GM19438 (cell line): ENCODE measurements around the gene CTNNBIP1.

Experiments used
- ATAC-seq: cut with Tn5 transposase; IDR thresholded peaks from one replicate; pipeline ENCODE4 v1.9.1; 2021; ENCODE audit warnings: low read depth; ENCODE audit not compliant: unreplicated experiment

The CTNNBIP1 gene

DNA sequence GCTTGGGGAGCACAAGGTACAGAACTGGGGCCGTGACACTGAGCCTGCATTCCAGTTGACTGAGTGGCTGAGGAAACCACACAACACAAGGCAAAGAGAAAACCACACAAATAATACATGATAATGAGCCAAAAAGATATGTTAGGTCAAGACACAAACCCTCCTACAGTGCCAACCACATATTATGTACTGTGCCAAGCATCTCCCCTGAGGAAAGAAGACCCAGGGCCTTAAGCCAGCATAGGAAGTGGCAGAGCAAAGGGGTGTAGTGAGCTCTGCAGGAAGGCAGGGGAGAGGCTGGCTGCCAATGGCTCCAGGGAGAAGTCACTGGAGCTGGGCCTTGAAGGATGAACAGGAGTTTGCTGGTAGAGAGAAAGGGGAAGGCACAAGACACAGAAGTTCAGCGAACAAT, 28.2 kb downstream of the CTNNBIP1 start:
- no peak for ATAC-seq

DNA sequence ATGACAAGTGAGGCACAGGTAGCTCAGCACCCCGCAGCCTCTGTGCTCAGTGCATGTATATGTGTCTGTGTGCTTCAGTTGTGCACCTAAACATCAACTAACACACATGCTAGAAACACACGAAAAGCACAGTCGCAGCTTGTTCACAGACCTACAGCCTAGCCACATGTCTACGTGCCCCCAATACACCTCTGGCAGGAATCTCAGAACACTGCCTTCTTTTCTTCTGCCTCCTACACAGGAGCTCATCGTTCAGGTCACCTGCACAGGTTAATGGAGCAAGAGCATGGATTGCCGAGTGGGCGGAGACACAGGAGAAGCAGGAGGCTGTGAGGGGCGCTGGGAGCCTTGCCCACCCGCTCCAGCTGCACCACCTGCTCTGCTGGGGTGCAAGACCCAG, 31.7 kb downstream of the CTNNBIP1 start:
- ATAC-seq: no peak

DNA sequence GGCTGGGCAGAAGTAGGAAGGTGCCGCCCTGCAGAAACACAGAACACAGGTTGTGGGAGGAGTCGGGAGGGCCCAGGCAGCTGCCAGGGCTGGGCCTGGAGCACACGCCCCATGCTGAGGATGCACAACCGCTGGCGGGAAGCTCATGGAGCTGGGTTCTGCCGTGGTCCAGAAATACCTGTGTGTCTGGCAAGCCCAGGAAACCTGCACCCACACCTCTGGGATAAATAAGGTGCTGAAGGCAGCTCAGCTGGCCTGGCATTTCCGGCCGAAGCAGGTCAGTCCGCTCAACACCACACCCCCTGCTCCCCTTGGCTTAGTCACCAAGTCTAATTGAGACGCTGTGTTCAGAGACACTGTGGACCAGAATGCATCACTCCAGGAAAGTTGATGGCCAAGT, 32.1 kb downstream of the CTNNBIP1 start:
- ATAC-seq: no peak

DNA sequence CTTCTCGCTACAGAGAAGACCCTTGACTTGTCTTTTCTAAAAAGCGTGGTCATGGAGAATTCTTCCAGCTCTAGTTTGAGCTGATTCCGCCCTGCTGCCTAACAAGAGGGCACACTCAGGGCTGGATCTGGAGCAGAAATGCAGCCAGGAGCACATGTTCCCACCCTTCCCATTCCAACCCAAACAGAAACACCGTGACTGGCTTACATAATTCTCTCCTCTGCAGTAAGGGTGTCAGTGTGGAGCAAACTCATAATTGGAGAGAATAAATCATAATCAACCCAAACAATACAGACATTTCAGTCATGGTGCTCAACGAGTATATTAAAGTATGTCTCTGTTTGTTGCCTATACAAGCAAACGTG, 34.5 kb downstream of the CTNNBIP1 start:
- ATAC-seq: no peak

DNA sequence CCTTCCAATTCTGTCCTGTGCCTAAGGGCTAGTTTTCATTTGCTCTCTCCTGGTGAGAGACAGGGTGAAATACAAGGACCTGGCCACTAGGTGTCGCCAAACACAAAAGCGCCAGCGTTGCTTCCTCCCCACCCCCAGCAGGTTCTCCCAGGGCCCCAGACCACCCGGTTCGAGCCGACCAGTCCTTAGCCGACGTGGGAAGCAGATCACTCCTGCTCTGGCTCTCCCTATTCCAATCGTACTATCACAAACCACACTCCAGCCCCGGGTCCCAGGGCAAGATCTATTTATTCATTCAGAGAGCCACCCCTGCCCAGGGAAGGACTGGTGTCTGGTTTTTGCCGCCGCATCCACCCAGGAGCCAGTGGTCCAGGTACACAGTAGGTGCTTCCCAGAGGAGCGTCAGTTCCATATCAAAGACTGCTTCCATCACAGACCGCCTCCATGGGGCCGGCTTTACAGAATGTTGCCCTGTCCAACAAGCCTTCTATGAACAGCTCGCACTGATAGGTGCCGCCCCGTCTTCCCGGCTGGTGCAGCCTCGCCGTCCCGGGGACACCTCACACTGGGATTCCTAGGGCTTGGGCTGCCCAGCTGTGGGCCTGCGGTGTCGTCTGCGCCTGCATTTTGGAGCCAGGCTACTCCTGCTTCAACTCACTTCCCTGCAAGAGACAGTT, 35.0 kb downstream of the CTNNBIP1 start:
- no peak for ATAC-seq

DNA sequence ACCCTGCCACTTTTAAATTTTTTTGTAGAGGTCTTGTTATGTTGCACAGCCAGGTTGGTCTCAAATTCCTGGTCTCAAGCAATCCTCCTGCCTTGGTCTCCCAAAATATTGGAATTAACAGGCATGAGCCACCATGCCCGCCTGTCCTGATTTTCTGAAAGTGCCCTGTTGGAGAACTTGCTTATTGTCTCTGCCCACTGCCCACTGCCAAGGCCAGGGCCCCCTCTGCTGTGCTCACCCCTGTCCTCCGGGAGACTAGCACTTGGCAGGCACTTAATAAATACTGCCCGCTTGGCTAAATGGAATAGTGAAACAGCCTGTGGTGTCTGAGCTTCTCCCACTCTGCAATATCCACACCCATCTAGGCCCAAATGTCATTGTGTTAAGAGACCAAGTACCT, 35.7 kb downstream of the CTNNBIP1 start:
- no peak for ATAC-seq

DNA sequence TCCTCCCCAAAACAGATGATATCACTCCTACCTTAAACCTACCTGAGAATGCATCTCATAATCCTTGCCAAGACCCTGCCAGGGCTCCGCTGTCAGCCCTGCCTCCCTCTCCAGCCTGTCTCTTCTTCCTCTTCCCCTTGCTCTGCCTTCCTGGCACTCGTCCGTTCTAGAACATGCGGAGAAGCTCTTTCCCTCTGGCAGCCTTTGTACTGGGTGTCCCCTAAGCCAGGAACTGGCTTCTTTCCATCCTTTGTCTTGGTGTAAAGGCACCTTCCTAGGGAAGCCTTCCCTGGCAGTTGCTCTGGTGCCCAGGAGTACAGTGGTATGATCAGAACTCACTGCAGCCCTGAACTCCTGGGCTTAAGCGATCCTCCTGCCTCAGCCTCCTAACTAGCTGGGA, 36.1 kb downstream of the CTNNBIP1 start:
- no peak for ATAC-seq

DNA sequence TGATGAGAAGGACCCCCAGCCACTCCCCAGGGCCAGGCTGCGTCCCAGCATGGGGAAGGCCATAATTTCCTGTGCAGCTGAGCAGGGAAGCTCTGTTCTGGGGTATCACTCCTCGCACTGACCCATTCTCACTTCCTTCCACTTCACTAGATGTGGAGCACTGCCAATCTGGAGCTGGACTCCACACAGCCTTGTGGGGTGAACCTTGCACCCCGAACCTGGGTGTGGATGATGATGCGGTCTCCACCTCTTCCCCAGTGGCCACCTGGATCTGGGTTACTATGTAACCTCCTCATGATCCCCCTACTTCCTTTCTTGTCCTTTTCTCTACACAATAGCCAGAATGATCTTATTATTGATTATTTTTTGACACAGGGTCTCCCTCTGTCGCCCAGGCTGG, 36.7 kb downstream of the CTNNBIP1 start:
- ATAC-seq: no peak

DNA sequence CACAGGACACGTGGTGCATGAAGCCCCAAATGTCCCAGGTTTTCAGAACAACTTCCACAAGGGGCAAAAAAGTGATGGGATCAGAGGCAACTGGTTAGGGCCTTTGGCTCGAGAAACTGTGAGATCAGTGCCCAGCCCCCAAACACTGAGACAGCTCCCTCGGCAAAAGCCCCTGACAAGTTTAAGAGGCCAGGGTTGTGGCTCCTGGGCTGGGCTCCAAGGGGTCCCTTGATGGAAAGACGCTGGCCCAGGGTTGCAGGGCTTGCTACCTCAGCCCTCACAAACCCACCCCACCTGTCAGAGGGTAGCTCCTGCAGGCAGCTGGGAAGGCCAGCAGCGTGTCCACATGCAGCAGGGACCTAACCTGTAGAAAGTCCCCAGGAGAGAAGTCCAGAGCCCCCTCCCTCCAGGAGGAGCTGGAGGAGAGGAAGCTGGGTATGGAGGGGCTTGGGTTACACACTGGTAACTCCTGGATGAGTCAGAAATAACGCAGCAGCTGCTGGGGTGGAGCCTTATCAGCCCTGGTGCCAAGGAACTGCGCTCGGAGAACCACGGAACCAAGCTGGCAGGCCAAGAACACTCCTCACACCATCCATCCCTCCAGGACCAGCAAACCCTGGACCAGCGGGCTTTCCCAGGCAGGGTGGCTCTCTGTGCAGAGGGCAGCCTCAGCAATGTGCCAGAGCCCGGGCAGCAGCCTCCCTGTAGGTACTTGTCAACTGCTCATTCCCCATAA, 37.5 kb downstream of the CTNNBIP1 start:
- no peak for ATAC-seq

DNA sequence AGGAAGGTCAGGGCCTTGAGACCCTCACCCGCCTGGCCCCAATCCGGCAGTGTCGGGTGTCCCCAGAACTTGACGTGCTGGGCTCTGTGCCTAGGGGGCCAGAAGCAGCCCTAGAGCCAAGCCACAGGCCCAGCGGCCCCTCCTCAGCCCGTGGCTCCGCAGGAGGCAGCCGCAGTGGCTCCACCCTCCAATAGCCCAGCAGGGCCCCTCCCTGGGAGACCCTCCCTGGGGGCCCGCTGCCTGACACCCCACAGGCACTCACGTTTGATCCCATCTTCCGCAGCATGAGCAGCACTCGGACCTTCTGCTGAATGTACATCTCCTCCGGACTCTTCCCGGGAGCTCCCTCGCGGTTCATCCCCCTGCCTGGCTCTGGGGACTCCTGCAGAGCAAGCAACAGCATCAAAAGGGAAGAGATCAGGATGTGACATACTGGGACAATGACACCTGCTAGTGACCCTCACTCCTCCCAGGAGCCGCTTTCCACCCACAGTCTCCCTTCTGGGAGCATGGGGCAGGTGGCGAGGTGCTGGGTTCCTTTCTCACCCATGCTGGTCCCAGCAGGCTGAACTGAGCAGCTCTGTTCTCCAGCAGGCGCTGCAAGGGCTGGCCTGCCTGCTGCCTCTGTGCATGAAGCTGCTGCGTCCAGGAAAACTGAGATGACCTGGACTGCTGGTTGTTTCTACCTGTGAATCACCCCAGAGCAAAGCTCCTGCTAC, 38.2 kb downstream of the CTNNBIP1 start:
- no peak for ATAC-seq

DNA sequence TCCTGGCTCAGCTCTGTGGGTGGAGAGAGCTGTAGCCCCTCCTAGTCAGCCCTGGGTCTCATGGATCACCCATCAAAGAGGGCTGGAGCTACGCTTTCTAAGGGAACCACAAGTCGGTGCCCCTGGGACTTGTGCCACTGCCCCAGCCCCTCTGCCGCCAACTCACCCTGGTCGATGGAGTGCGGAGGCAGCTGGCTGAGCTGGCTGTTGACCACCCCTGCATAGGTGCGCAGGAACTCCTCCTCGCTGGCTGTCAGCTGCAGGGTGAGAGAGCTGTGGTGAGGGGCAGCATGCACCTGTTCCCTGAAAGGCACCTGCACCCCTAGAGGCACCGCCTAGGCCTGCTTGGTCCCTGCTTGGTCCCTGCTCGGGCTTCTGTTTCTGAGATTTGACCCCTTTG, 39.0 kb downstream of the CTNNBIP1 start:
- no peak for ATAC-seq

DNA sequence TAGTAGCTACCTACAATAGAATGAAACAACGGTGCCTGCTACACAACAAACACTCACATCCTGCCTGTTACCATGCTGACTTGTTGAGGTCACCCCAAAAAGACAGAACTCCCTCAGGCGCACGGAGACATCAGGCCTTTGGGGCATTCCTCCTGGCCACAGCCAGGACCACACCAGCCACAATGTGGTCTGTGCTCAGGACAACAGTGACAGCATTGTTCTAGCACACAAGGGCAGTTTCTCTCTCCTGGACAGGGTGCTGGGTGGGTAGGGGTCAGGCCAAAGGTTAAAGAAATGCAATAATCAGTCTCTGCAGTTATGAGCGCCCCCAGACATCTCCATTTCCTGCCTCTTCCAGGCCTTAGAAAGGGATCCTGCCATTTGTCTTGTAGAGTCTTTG, 39.5 kb downstream of the CTNNBIP1 start:
- ATAC-seq: no peak

DNA sequence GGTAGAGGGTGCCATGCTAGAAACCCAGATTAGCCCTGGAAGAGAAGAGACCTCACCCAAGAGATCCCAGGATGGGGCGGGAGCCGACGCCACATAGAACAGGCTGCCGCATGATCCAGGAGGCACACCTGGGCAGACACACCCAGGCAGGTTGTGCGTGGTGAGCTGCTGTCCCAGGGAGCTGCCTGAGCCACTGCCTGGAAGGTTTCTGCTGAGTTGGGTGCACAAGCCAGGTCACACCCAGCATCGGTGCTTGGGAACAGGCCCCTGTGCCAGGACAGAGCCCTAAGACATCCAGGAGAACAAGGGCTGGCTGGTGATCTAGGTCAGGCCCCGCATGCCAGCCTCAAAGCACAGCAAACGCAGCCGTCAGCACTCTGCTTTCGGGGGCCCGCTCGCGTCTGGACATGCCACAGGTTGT, 40.2 kb downstream of the CTNNBIP1 start:
- ATAC-seq: no peak

DNA sequence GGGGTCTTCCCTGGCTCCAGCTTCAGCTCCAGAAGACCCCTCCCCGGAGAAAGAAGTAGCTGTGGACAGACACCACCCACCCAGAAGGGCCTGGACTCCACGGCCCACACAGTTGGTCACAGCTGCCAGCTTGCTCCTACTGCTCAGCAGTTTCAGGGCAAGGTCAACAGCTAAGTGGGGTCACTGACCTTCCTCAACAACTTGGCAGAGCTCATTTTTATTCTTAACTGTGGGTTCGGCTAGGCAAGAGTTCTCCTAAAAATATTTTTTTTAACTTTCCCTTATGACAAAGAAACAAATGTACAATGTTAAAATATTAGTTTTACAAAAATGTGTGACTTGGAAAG, 41.9 kb downstream of the CTNNBIP1 start:
- ATAC-seq: no peak

DNA sequence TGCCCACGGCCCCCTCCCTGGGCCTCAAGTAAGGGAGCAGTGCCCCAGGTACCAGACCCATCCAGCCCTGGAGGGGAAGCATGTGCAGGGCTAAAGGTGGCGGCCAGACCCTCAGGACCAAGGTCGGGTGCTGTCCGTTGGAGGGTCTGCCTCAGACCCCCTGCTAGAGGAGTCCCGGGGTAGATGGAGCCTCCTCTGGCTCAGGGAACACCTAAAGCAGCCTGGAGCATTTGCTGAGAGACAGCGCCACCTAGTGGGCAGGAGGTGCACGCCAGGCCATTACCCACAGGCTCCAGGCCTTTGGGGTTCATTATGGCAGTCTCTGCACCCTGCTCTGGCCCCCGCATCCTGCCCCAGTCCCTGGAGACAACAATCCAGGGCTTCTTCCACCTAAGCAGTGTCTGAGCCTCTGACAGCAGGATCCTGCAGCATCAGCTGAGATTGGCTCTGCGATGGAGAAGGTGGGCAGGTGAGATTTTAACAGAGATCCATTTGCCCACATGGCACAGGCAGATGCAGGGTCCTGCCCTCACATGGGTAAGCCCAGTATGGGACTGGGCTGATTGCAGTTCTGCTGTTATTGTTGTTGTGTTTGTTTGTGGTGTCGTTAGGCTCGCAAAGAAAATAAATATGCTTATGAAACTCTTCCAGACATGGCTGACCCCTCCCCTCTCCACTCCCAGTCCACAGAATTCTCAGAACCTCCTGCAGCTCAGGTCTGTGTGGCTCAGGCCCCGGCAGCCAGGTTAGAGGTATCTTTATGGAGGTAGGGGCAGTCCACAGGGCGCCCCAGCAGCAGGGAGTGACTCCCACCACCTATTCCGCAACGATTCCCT, 42.4 kb downstream of the CTNNBIP1 start:
- peak; percentile 68 for ATAC-seq

DNA sequence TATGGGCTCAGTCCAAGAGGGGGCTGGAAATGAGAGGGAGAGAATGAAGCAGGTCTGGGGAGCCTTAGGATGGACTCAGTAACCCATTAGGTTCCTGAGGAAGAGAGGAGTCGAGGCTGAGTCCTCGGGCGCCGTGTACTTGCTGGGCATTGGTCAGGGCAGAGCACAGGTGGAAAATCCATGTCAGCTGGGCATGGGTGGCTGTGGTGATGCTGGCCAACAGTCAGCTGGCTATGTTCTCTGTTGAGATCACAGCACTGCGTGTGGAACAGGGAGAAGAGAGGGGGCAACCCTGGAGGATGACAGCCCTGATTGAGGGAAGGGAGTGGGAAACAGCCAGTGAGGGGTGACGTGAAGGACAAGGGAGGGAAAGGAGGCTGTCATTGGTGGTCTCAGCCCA, 43.2 kb downstream of the CTNNBIP1 start:
- no peak for ATAC-seq

DNA sequence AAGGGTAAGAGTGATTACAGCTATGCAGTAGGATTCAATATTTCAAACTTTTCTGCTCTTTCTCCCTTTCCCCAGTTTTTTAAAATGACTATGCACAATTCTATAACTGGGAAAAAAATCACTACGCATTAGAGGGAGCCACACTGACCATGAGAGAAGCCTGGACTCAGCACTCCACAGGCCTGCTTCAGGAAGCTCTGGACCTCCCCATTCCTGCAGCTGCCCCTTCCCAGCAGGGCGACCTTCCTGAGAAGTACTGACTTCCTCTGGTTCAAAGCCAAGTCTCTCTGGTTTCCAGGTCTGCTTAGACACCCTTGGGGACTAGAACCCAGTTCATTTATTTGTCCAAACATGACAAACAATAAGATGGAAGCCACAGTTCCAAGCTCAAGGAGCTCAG, 44.3 kb downstream of the CTNNBIP1 start:
- ATAC-seq: no peak

DNA sequence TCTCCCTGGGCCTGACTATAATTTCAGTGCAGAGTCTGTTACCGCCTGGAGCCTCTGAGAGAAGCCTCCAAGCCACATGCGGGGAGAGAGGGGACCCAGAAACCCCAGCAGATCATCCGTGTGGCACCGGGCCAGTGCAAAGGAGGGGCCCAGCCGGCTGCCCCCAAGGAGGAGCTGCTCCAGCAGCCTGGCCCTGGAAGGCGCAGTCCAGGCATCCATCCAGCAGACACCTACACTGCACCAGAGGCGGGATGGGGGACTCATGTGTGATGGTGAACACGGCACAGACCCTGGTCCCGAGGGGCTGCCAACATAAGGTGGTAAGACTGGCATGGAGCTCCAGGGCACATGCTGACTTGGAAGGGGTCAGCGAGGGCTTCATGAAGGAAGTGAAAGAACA, 46.7 kb downstream of the CTNNBIP1 start:
- no peak for ATAC-seq

DNA sequence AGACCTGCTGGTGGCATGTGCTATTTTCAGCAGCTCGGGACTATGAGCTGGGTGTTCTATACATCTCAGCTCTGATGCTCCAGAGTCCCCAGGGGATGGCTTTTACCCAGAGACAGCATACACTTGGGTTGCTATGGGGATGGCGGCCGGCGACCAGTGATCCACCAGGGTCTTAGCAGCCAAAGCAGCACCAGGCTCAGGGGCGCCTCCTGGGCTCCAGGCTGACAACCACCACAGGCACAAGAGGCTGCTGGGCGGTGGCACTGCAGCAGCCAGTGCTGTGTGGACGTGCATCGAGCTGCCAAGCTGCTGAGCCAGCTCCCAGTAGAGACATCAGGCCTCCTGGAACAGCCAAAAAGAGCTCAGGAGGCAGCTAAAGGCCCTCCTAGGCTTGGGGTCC, 48.7 kb downstream of the CTNNBIP1 start:
- ATAC-seq: no peak

DNA sequence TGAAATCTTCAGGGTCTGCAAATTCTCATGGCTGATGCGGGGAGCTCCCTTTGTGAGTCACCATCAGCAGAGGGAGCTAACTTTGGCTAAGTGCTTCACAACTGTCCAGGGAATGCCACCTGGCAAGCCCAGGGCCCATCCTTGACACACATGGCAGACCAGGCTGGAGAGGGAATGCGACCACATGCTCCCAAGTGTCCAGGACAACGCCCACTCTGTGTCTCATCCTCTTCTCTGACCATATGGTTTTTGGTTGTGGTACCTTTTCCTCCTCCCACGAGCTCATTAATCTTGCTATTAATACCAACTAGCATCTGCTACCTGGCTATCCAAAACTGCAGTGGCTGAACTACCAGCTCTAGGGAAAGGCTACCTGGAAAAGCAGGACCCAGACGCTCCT, 49.2 kb downstream of the CTNNBIP1 start:
- ATAC-seq: no peak
